Measurements from ENCODE around the gene ZBTB8B. TPM values are rescaled to one million over a fixed set of nuclear protein-coding genes. Genes with fewer than 3 reads are reported as not detected.

ZBTB8B gene
- total RNA-seq, 1 donor from 2014 or later, result 0.30 TPM

DNA sequence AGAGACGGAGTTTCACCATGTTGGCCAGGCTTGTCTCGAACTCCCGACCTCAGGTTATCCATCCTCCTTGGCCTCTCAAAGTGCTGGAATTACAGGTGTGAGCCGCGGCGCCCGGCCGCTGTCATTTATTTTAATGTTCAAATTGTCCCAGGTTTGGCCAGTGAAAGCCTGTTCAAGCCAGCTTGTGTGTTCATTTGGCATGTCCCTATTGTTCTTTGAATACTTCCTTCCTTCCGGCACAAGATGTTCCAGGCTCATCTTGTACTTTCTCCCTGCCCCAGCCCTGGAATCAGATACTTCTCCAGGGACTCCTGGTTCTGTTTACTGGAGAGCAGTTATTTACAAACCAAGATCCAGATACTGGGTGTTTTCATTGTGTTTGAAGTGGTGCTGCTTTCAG is 37.0 kb downstream of the ZBTB8B start:
- Mint-ChIP-seq H3K4me1 (ENCODE audit: low read depth) (peaks cover 30% of the 10 kb centered on the region), H3K27me3 (ENCODE audit: low read depth) (no peaks in the 10 kb centered on the region), H3K27ac (ENCODE audit: unreplicated experiment) (peak overlapping the region; percentile 65), H3K36me3 (ENCODE audit: low read depth) (no peaks in the 10 kb centered on the region), H3K9me3 (ENCODE audit: low read depth) (no peaks in the 10 kb centered on the region), H3K4me3 (ENCODE audit: unreplicated experiment) (no peak overlapping the region)
- no peak for DNase-seq (ENCODE audit: low spot score)
- TF ChIP-seq, protein P1, sequence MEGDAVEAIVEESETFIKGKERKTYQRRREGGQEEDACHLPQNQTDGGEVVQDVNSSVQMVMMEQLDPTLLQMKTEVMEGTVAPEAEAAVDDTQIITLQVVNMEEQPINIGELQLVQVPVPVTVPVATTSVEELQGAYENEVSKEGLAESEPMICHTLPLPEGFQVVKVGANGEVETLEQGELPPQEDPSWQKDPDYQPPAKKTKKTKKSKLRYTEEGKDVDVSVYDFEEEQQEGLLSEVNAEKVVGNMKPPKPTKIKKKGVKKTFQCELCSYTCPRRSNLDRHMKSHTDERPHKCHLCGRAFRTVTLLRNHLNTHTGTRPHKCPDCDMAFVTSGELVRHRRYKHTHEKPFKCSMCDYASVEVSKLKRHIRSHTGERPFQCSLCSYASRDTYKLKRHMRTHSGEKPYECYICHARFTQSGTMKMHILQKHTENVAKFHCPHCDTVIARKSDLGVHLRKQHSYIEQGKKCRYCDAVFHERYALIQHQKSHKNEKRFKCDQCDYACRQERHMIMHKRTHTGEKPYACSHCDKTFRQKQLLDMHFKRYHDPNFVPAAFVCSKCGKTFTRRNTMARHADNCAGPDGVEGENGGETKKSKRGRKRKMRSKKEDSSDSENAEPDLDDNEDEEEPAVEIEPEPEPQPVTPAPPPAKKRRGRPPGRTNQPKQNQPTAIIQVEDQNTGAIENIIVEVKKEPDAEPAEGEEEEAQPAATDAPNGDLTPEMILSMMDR (IDR thresholded peaks at IDR 0.05), result no peak

GRCh38 chr1:32503153-32503552 is 38.3 kb downstream of the ZBTB8B start:
- Mint-ChIP-seq H3K4me3 (ENCODE audit: unreplicated experiment) (no peak overlapping the region), H3K36me3 (ENCODE audit: low read depth) (no peaks in the 10 kb centered on the region)
- DNase-seq (ENCODE audit: low spot score), result no peak

GRCh38 chr1:32507021-32507420 is 42.1 kb downstream of the ZBTB8B start:
- DNase-seq (ENCODE audit: low spot score), result no peak
- peaks cover 2% of the 10 kb centered on the region for H3K4me1 Mint-ChIP-seq (ENCODE audit: low read depth)
- no peak overlapping the region for H3K4me3 Mint-ChIP-seq (ENCODE audit: unreplicated experiment)
- TF ChIP-seq, protein P1 (IDR thresholded peaks at IDR 0.05), result no peak
- H3K27me3 Mint-ChIP-seq (ENCODE audit: low read depth), result no peaks in the 10 kb centered on the region
- no peak overlapping the region for H3K27ac Mint-ChIP-seq (ENCODE audit: unreplicated experiment)
- no peaks in the 10 kb centered on the region for H3K36me3 Mint-ChIP-seq (ENCODE audit: low read depth)
- no peaks in the 10 kb centered on the region for H3K9me3 Mint-ChIP-seq (ENCODE audit: low read depth)

More at GRCh38 chr1:32503153-32503552, 38.3 kb downstream of the ZBTB8B start:
- TF ChIP-seq, protein P1 (IDR thresholded peaks at IDR 0.05), result no peak
- Mint-ChIP-seq H3K27me3 (ENCODE audit: low read depth) (no peaks in the 10 kb centered on the region), H3K27ac (ENCODE audit: unreplicated experiment) (no peak overlapping the region), H3K4me1 (ENCODE audit: low read depth) (peaks cover 22% of the 10 kb centered on the region), H3K9me3 (ENCODE audit: low read depth) (no peaks in the 10 kb centered on the region)

DNA sequence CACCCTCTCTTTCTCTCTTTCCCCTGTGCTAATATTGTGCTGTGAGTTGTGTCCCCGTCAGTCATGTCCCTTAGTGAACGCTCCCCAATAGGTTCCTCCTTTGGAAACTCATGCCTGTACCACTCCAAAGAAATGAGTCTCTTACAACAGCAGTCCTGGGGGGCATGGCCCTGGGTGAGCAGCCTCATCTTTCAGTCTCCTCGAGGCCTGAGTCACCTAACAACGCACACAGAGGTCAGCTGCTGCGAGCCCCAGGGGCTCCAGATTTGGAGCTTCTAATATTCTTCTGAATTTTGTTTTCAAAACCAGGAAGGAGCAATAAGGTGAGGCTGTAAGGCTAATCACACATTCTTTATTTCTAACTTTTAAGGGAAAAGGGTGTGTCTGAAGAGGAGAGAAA is 43.9 kb downstream of the ZBTB8B start:
- Mint-ChIP-seq H3K9me3 (ENCODE audit: low read depth) (no peaks in the 10 kb centered on the region), H3K27me3 (ENCODE audit: low read depth) (no peaks in the 10 kb centered on the region), H3K4me3 (ENCODE audit: unreplicated experiment) (no peak overlapping the region), H3K4me1 (ENCODE audit: low read depth) (no peaks in the 10 kb centered on the region), H3K36me3 (ENCODE audit: low read depth) (no peaks in the 10 kb centered on the region), H3K27ac (ENCODE audit: unreplicated experiment) (no peak overlapping the region)
- no peak for DNase-seq (ENCODE audit: low spot score)
- TF ChIP-seq, protein P1 (IDR thresholded peaks at IDR 0.05), result no peak

DNA sequence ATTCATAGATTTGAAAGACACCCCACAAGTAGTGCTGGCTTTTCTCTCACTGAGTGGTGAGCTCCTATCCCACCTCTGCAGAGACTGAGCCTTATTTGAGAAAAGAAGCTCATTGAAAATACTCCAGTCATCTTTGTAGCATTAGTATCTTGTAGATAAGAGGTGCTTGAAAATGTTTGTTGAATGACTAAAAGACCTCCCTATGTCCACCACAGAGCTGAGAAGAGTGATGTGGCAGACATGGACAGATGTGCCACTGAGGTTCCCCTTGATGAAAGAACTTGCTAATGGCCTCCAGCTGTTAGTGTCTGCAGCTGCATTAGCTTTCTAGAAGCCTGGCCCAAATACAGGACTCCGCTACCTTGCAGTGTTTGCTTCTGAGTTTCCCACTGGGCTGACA is 45.1 kb downstream of the ZBTB8B start:
- H3K27ac Mint-ChIP-seq (ENCODE audit: unreplicated experiment), result no peak overlapping the region
- H3K4me3 Mint-ChIP-seq (ENCODE audit: unreplicated experiment), result no peak overlapping the region
- no peaks in the 10 kb centered on the region for H3K27me3 Mint-ChIP-seq (ENCODE audit: low read depth)
- no peaks in the 10 kb centered on the region for H3K9me3 Mint-ChIP-seq (ENCODE audit: low read depth)
- H3K4me1 Mint-ChIP-seq (ENCODE audit: low read depth), result no peaks in the 10 kb centered on the region
- DNase-seq (ENCODE audit: low spot score), result no peak
- H3K36me3 Mint-ChIP-seq (ENCODE audit: low read depth), result no peaks in the 10 kb centered on the region
- TF ChIP-seq, protein P1 (IDR thresholded peaks at IDR 0.05), result no peak

Other genes starting within 250 kb of the ZBTB8B start
- 20.8 to 23.9 TPM (median 22.8 TPM) in 3 replicates for gene TMEM234, start 242.7 kb upstream of the ZBTB8B start, total RNA-seq
- 120 to 142 TPM (median 131 TPM) in 3 replicates for gene EIF3I, start 242.7 kb upstream of the ZBTB8B start, total RNA-seq
- gene FAM167B, start 217.8 kb upstream of the ZBTB8B start, total RNA-seq, result 1.4 to 3.1 TPM (median 2.9 TPM) in 3 replicates
- not detected in 3 replicates for gene LCK, start 213.8 kb upstream of the ZBTB8B start, total RNA-seq
- gene HDAC1, start 173.0 kb upstream of the ZBTB8B start, total RNA-seq, result 50.2 to 54.9 TPM (median 52.9 TPM) in 3 replicates
- gene MARCKSL1, start 128.8 kb upstream of the ZBTB8B start, total RNA-seq, result 58.8 to 104 TPM (median 103 TPM) in 3 replicates
- 3.6 to 4.5 TPM (median 4.4 TPM) in 3 replicates for gene FAM229A, start 102.6 kb upstream of the ZBTB8B start, total RNA-seq
- 0.90 to 2.0 TPM (median 1.7 TPM) in 3 replicates for gene TSSK3, start 102.5 kb upstream of the ZBTB8B start, total RNA-seq
- 56.6 to 67.0 TPM (median 57.6 TPM) in 3 replicates for gene BSDC1, start 70.6 kb upstream of the ZBTB8B start, total RNA-seq
- gene ZBTB8A, start 74.4 kb downstream of the ZBTB8B start, total RNA-seq, result 11.8 to 13.2 TPM (median 12.7 TPM) in 3 replicates
- 30.0 to 41.1 TPM (median 36.7 TPM) in 3 replicates for gene ZBTB8OS, start 185.5 kb downstream of the ZBTB8B start, total RNA-seq
- gene RBBP4, start 186.1 kb downstream of the ZBTB8B start, total RNA-seq, result 155 to 194 TPM (median 156 TPM) in 3 replicates
- gene SYNC, start 237.7 kb downstream of the ZBTB8B start, total RNA-seq, result 66.8 to 72.5 TPM (median 71.8 TPM) in 3 replicates